Fibroblast of villous mesenchyme (primary cell): ENCODE data around the gene KRTAP2-2. TPM values are rescaled to one million over a fixed set of nuclear protein-coding genes. Genes with fewer than 3 reads are reported as not detected.
A peak's percentile ranks its signal among the peaks of the same experiment; 100 is the strongest.
"Not testable (repeated sequence)": the region's sequence is repeated elsewhere in the genome, so short reads cannot be mapped to it uniquely, and the experiment has no call there.

Experiments used
- DNase-seq: peaks from one replicate; pipeline ENCODE4 v3.0.0-alpha.2; 2010; ENCODE audit warnings: low read depth
- H3K4me3 ChIP-seq: 2 replicates; pipeline ENCODE4 v1.5.1; 2011; ENCODE audit warnings: low read depth, mild to moderate bottlenecking, low read length
- CTCF ChIP-seq: IDR thresholded peaks from 2 replicates; pipeline ENCODE4 v1.5.1; 2012; ENCODE audit warnings: low read depth, mild to moderate bottlenecking, low read length; ENCODE audit not compliant: insufficient read depth
- total RNA-seq: library from RNA; depleted of rRNA; stranded (reverse); fragments of >200 nt; gene quantifications from 2 replicates; pipeline ENCODE4 v1.2.3, GENCODE V29; 2012

The KRTAP2-2 gene
- total RNA-seq, 1 donor, result not detected

- DNase-seq, H3K4me3 ChIP-seq: not testable (repeated sequence)
Observed at GRCh38 chr17:41083427-41083826, 28.4 kb upstream of the KRTAP2-2 start.

- TF ChIP-seq CTCF, result no peak
- no peak overlapping the region for H3K4me3 ChIP-seq
- DNase-seq, result no peak
Observed at GRCh38 chr17:41082626-41083025, 27.6 kb upstream of the KRTAP2-2 start.

- no peak for TF ChIP-seq CTCF
- DNase-seq, result no peak
Observed at GRCh38 chr17:41076788-41077187, 21.8 kb upstream of the KRTAP2-2 start.

GRCh38 chr17:41073676-41074075, 18.6 kb upstream of the KRTAP2-2 start:
- no peak overlapping the region for H3K4me3 ChIP-seq
- no peak for DNase-seq
- no peak for TF ChIP-seq CTCF

More at GRCh38 chr17:41076788-41077187, 21.8 kb upstream of the KRTAP2-2 start:
- H3K4me3 ChIP-seq, result no peak overlapping the region

- no peak for TF ChIP-seq CTCF
- no peak for DNase-seq
- H3K4me3 ChIP-seq, result no peak overlapping the region
Observed at GRCh38 chr17:41071606-41072360, 16.8 kb upstream of the KRTAP2-2 start.

GRCh38 chr17:41069031-41069430, 14.0 kb upstream of the KRTAP2-2 start:
- no peak for DNase-seq
- no peak for TF ChIP-seq CTCF
- H3K4me3 ChIP-seq, result no peak overlapping the region

- H3K4me3 ChIP-seq, result no peak overlapping the region
- peak; percentile 57 for DNase-seq
- no peak for TF ChIP-seq CTCF
Observed at GRCh38 chr17:41067281-41067680, 12.3 kb upstream of the KRTAP2-2 start.
